ENCODE results near the gene TNFSF12. TPM values are rescaled to one million over a fixed set of nuclear protein-coding genes. Genes with fewer than 3 reads are reported as not detected.

TNFSF12 gene
- total RNA-seq, 1 donor from 2014 or later = 23.0 TPM

DNA sequence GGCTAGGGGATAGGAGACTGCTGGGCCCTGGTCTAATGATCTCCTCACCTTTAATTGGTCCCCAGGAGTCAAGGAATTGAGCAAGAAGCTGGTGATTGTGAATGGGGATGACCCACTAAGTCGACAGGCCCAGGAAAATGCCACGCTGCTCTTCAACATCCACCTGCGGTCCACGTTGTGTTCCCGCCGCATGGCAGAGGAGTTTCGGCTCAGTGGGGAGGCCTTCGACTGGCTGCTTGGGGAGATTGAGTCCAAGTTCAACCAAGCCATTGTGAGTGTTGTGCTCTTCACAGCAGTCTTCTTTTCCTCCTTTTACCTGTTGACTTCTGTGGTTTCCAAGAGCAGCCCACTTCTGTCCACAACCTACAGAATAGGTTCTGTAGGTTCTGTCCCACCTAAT is 45.3 kb upstream of the TNFSF12 start:
- Mint-ChIP-seq H3K27me3 (ENCODE audit: low read depth) (no peaks in the 10 kb centered on the region), H3K27ac (ENCODE audit: unreplicated experiment) (no peak overlapping the region), H3K4me1 (ENCODE audit: low read depth) (no peaks in the 10 kb centered on the region), H3K36me3 (ENCODE audit: low read depth) (peaks cover 55% of the 10 kb centered on the region), H3K4me3 (ENCODE audit: unreplicated experiment) (no peak overlapping the region), H3K9me3 (ENCODE audit: low read depth) (no peaks in the 10 kb centered on the region)
- DNase-seq (ENCODE audit: low spot score) = no peak
- TF ChIP-seq, protein P1, sequence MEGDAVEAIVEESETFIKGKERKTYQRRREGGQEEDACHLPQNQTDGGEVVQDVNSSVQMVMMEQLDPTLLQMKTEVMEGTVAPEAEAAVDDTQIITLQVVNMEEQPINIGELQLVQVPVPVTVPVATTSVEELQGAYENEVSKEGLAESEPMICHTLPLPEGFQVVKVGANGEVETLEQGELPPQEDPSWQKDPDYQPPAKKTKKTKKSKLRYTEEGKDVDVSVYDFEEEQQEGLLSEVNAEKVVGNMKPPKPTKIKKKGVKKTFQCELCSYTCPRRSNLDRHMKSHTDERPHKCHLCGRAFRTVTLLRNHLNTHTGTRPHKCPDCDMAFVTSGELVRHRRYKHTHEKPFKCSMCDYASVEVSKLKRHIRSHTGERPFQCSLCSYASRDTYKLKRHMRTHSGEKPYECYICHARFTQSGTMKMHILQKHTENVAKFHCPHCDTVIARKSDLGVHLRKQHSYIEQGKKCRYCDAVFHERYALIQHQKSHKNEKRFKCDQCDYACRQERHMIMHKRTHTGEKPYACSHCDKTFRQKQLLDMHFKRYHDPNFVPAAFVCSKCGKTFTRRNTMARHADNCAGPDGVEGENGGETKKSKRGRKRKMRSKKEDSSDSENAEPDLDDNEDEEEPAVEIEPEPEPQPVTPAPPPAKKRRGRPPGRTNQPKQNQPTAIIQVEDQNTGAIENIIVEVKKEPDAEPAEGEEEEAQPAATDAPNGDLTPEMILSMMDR (IDR thresholded peaks at IDR 0.05) = no peak

DNA sequence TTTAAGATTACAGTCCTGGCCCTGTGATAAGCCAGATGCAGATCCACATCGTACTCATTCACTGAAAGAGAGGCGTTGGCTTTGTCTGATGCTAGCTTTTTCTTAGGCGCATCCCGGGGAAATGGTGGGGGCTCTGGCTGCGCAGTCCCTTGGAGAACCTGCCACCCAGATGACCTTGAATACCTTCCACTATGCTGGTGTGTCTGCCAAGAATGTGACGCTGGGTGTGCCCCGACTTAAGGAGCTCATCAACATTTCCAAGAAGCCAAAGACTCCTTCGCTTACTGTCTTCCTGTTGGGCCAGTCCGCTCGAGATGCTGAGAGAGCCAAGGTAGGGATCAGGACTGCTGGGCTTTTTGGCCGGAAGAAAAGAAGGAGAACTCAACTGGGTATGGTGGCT is 40.7 kb upstream of the TNFSF12 start:
- H3K27me3 Mint-ChIP-seq (ENCODE audit: low read depth) = no peaks in the 10 kb centered on the region
- H3K4me3 Mint-ChIP-seq (ENCODE audit: unreplicated experiment) = no peak overlapping the region
- DNase-seq (ENCODE audit: low spot score) = no peak
- peaks cover 55% of the 10 kb centered on the region for H3K36me3 Mint-ChIP-seq (ENCODE audit: low read depth)
- TF ChIP-seq, protein P1 (IDR thresholded peaks at IDR 0.05) = no peak
- H3K27ac Mint-ChIP-seq (ENCODE audit: unreplicated experiment) = no peak overlapping the region
- no peaks in the 10 kb centered on the region for H3K9me3 Mint-ChIP-seq (ENCODE audit: low read depth)
- no peaks in the 10 kb centered on the region for H3K4me1 Mint-ChIP-seq (ENCODE audit: low read depth)

DNA sequence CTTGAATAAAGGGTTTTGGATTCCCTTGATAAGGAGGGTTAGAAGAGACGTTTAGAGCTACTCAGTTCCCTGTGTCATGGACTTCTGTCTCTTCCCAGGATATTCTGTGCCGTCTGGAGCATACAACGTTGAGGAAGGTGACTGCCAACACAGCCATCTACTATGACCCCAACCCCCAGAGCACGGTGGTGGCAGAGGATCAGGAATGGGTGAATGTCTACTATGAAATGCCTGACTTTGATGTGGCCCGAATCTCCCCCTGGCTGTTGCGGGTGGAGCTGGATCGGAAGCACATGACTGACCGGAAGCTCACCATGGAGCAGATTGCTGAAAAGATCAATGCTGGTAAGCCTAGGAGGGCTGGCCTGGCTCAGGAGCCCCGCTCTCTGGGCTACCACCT is 40.0 kb upstream of the TNFSF12 start:
- Mint-ChIP-seq H3K4me1 (ENCODE audit: low read depth) (no peaks in the 10 kb centered on the region), H3K27me3 (ENCODE audit: low read depth) (no peaks in the 10 kb centered on the region), H3K4me3 (ENCODE audit: unreplicated experiment) (no peak overlapping the region), H3K36me3 (ENCODE audit: low read depth) (peaks cover 54% of the 10 kb centered on the region), H3K27ac (ENCODE audit: unreplicated experiment) (no peak overlapping the region), H3K9me3 (ENCODE audit: low read depth) (no peaks in the 10 kb centered on the region)
- TF ChIP-seq, protein P1 (IDR thresholded peaks at IDR 0.05) = no peak
- no peak for DNase-seq (ENCODE audit: low spot score)

DNA sequence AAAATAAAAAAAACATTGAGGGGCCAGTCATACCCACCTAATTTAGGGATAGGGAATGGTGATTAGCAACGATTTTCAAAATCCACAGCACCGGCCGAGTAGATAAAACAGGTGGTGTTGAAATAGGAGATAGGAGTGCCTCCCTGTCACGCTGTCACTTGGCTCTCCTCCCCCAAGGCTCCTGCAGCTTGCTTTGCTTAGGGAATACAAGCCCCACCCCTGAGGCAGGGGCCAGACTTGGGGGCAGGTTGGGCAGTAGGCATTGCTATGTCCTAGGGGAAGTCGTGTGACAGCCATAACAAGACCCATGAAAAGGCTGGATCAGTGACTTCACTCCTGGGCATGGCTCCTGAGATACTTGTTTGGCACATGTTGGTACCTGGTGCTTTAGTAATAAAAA is 38.9 kb upstream of the TNFSF12 start:
- TF ChIP-seq, protein P1 (IDR thresholded peaks at IDR 0.05) = no peak
- Mint-ChIP-seq H3K4me1 (ENCODE audit: low read depth) (peaks cover 4% of the 10 kb centered on the region), H3K9me3 (ENCODE audit: low read depth) (no peaks in the 10 kb centered on the region), H3K27ac (ENCODE audit: unreplicated experiment) (no peak overlapping the region), H3K27me3 (ENCODE audit: low read depth) (no peaks in the 10 kb centered on the region), H3K4me3 (ENCODE audit: unreplicated experiment) (no peak overlapping the region), H3K36me3 (ENCODE audit: low read depth) (peaks cover 50% of the 10 kb centered on the region)
- no peak for DNase-seq (ENCODE audit: low spot score)

DNA sequence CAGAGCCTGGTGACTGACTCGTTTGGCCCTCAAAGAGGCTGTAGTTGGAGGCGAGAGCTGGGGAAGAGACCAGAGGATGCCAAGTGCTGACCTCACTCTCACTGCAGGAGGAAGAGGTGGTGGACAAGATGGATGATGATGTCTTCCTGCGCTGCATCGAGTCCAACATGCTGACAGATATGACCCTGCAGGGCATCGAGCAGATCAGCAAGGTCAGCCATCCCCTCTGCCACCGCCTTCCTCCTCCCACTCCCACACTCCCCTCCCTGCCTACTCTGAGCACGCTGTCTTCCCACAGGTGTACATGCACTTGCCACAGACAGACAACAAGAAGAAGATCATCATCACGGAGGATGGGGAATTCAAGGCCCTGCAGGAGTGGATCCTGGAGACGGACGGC is 37.8 kb upstream of the TNFSF12 start:
- Mint-ChIP-seq H3K4me3 (ENCODE audit: unreplicated experiment) (no peak overlapping the region), H3K36me3 (ENCODE audit: low read depth) (peaks cover 47% of the 10 kb centered on the region), H3K27ac (ENCODE audit: unreplicated experiment) (no peak overlapping the region), H3K4me1 (ENCODE audit: low read depth) (peaks cover 4% of the 10 kb centered on the region), H3K27me3 (ENCODE audit: low read depth) (no peaks in the 10 kb centered on the region), H3K9me3 (ENCODE audit: low read depth) (no peaks in the 10 kb centered on the region)
- TF ChIP-seq, protein P1 (IDR thresholded peaks at IDR 0.05) = no peak
- DNase-seq (ENCODE audit: low spot score) = no peak

Data from chondrocyte (in vitro differentiated cells).